GM18870 (cell line): ENCODE measurements around the gene INPP5A.

Experiments used
- ATAC-seq: cut with Tn5 transposase; IDR thresholded peaks from one replicate; pipeline ENCODE4 v1.9.1; 2021; ENCODE audit warnings: moderate library complexity; ENCODE audit not compliant: unreplicated experiment

Gene INPP5A

GRCh38 chr10:132640326-132641125 is 102.9 kb downstream of the INPP5A start:
- no peak for ATAC-seq

- ATAC-seq: no peak
These were observed 103.8 kb downstream of the INPP5A start for GRCh38 chr10:132641401-132641800.

- no peak for ATAC-seq
These were observed 104.6 kb downstream of the INPP5A start for GRCh38 chr10:132641966-132642731.

- ATAC-seq: no peak
These were observed 105.1 kb downstream of the INPP5A start for GRCh38 chr10:132642732-132643008.

GRCh38 chr10:132643709-132644526 is 106.3 kb downstream of the INPP5A start:
- no peak for ATAC-seq

- ATAC-seq: no peak
These were observed 107.1 kb downstream of the INPP5A start for GRCh38 chr10:132644527-132645246.

- ATAC-seq: no peak
These were observed 107.6 kb downstream of the INPP5A start for GRCh38 chr10:132645247-132645530.

- ATAC-seq: no peak
These were observed 108.2 kb downstream of the INPP5A start for GRCh38 chr10:132645630-132646442.

- no peak for ATAC-seq
These were observed 109.0 kb downstream of the INPP5A start for GRCh38 chr10:132646443-132647097.

- ATAC-seq: no peak
These were observed 109.8 kb downstream of the INPP5A start for GRCh38 chr10:132647424-132647823.

GRCh38 chr10:132648072-132648850 is 110.7 kb downstream of the INPP5A start:
- ATAC-seq: no peak

- no peak for ATAC-seq
These were observed 111.4 kb downstream of the INPP5A start for GRCh38 chr10:132648851-132649528.

- no peak for ATAC-seq
These were observed 112.2 kb downstream of the INPP5A start for GRCh38 chr10:132649651-132650360.

- ATAC-seq: no peak
These were observed 113.1 kb downstream of the INPP5A start for GRCh38 chr10:132650611-132651250.

- no peak for ATAC-seq
These were observed 114.0 kb downstream of the INPP5A start for GRCh38 chr10:132651511-132652029.

- no peak for ATAC-seq
These were observed 114.9 kb downstream of the INPP5A start for GRCh38 chr10:132652446-132652845.

- no peak for ATAC-seq
These were observed 115.5 kb downstream of the INPP5A start for GRCh38 chr10:132652936-132653590.
